ENCODE results near the gene COL12A1. TPM values are rescaled to one million over a fixed set of nuclear protein-coding genes. Genes with fewer than 3 reads are reported as not detected.

COL12A1 gene
- total RNA-seq, 3 donors from 2014 or later (not counting 1 experiment from before 2014, with no cell fraction given) = 0.25 TPM; not detected in 2

GRCh38 chr6:75070244-75070643 lies 135.6 kb downstream of the COL12A1 start:
- DNase-seq (no peak), ATAC-seq (no peak)
- H3K27me3 Mint-ChIP-seq (ENCODE audit: low read depth in 2 of 2) = no peaks in the 10 kb centered on the region
- no peak for TF ChIP-seq CTCF (IDR thresholded peaks at IDR 0.05)
- no CpG with 5 or more reads among the region's 1 CpG for WGBS (ENCODE audit: insufficient coverage)
- no peaks in the 10 kb centered on the region for H3K36me3 Mint-ChIP-seq
- H3K4me3 Mint-ChIP-seq = no peak overlapping the region
- Histone ChIP-seq H3K4me1 (ENCODE audit: control insufficient read depth, insufficient read depth, low read length) (no peaks in the 10 kb centered on the region), H3K4me3 (ENCODE audit: low read length) (no peak overlapping the region), H3K9me3 (ENCODE audit: control insufficient read depth, insufficient read depth, low read length) (no peaks in the 10 kb centered on the region), H3K27ac (ENCODE audit: low read length) (no peak overlapping the region), H3K36me3 (ENCODE audit: control insufficient read depth, insufficient read depth, low read length) (no peaks in the 10 kb centered on the region), H3K27me3 (ENCODE audit: control insufficient read depth, insufficient read depth, low read length) (no peaks in the 10 kb centered on the region)
- peaks cover 3 to 5% of the 10 kb centered on the region in 2 donors for H3K9me3 Mint-ChIP-seq
- intact Hi-C loops (cut with micrococcal nuclease) = no loop called here
- no peak overlapping the region for H3K27ac Mint-ChIP-seq
- no peaks in the 10 kb centered on the region for H3K4me1 Mint-ChIP-seq

- no peaks in the 10 kb centered on the region for H3K4me1 Mint-ChIP-seq
- intact Hi-C loops (cut with micrococcal nuclease) = no loop called here
- TF ChIP-seq CTCF (IDR thresholded peaks at IDR 0.05) = no peak
- WGBS (ENCODE audit: insufficient coverage) = 49% methylated on average over 5 of the region's 5 CpGs
- Histone ChIP-seq H3K27me3 (ENCODE audit: control insufficient read depth, insufficient read depth, low read length) (no peaks in the 10 kb centered on the region), H3K4me3 (ENCODE audit: low read length) (no peak overlapping the region), H3K4me1 (ENCODE audit: control insufficient read depth, insufficient read depth, low read length) (no peaks in the 10 kb centered on the region), H3K36me3 (ENCODE audit: control insufficient read depth, insufficient read depth, low read length) (no peaks in the 10 kb centered on the region), H3K27ac (ENCODE audit: low read length) (no peak overlapping the region), H3K9me3 (ENCODE audit: control insufficient read depth, insufficient read depth, low read length) (no peaks in the 10 kb centered on the region)
- no peak overlapping the region for H3K4me3 Mint-ChIP-seq
- ATAC-seq (no peak), DNase-seq (no peak)
- no peaks in the 10 kb centered on the region for H3K27me3 Mint-ChIP-seq (ENCODE audit: low read depth in 2 of 2)
- peaks cover 7 to 9% of the 10 kb centered on the region in 2 donors for H3K9me3 Mint-ChIP-seq
- no peaks in the 10 kb centered on the region for H3K36me3 Mint-ChIP-seq
- H3K27ac Mint-ChIP-seq = no peak overlapping the region
Observed at GRCh38 chr6:75065523-75065922, 140.3 kb downstream of the COL12A1 start.

- no peak for TF ChIP-seq CTCF (IDR thresholded peaks at IDR 0.05)
- no peaks in the 10 kb centered on the region for H3K27me3 ChIP-seq (ENCODE audit: control insufficient read depth, insufficient read depth, low read length)
- H3K4me1 Mint-ChIP-seq = no peaks in the 10 kb centered on the region
- no peaks in the 10 kb centered on the region for H3K27me3 Mint-ChIP-seq (ENCODE audit: low read depth in 2 of 2)
- no peaks in the 10 kb centered on the region for H3K4me1 ChIP-seq (ENCODE audit: control insufficient read depth, insufficient read depth, low read length)
- H3K36me3 Mint-ChIP-seq = peaks cover 12% of the 10 kb centered on the region
- H3K9me3 ChIP-seq (ENCODE audit: control insufficient read depth, insufficient read depth, low read length) = no peaks in the 10 kb centered on the region
- DNase-seq (no peak), ATAC-seq (no peak)
- H3K27ac Mint-ChIP-seq = no peak overlapping the region
- peaks cover 11 to 15% of the 10 kb centered on the region in 2 donors for H3K9me3 Mint-ChIP-seq
- H3K27ac ChIP-seq (ENCODE audit: low read length) = no peak overlapping the region
- intact Hi-C loops (cut with micrococcal nuclease) = no loop called here
- WGBS (ENCODE audit: insufficient coverage) = 76% methylated on average over 3 of the region's 3 CpGs
- no peak overlapping the region for H3K4me3 Mint-ChIP-seq
- no peaks in the 10 kb centered on the region for H3K36me3 ChIP-seq (ENCODE audit: control insufficient read depth, insufficient read depth, low read length)
- H3K4me3 ChIP-seq (ENCODE audit: low read length) = no peak overlapping the region
Observed at GRCh38 chr6:75052491-75052890, 153.4 kb downstream of the COL12A1 start.

GRCh38 chr6:75049308-75049707 lies 156.5 kb downstream of the COL12A1 start:
- intact Hi-C loops (cut with micrococcal nuclease) = no loop called here
- Mint-ChIP-seq H3K36me3 (peaks cover 17% of the 10 kb centered on the region), H3K27me3 (ENCODE audit: low read depth in 2 of 2) (no peaks in the 10 kb centered on the region), H3K27ac (no peak overlapping the region), H3K4me1 (no peaks in the 10 kb centered on the region), H3K9me3 (peaks cover 10 to 18% of the 10 kb centered on the region in 2 donors), H3K4me3 (no peak overlapping the region)
- DNase-seq = no peak
- no peak for ATAC-seq
- no peaks in the 10 kb centered on the region for H3K9me3 ChIP-seq (ENCODE audit: control insufficient read depth, insufficient read depth, low read length)
- H3K27ac ChIP-seq (ENCODE audit: low read length) = no peak overlapping the region
- TF ChIP-seq CTCF (IDR thresholded peaks at IDR 0.05) = no peak
- H3K4me1 ChIP-seq (ENCODE audit: control insufficient read depth, insufficient read depth, low read length) = no peaks in the 10 kb centered on the region
- no peaks in the 10 kb centered on the region for H3K36me3 ChIP-seq (ENCODE audit: control insufficient read depth, insufficient read depth, low read length)
- H3K27me3 ChIP-seq (ENCODE audit: control insufficient read depth, insufficient read depth, low read length) = no peaks in the 10 kb centered on the region
- H3K4me3 ChIP-seq (ENCODE audit: low read length) = no peak overlapping the region
